ENCODE measurements around the gene ZBTB5. TPM values are rescaled to one million over a fixed set of nuclear protein-coding genes. Genes with fewer than 3 reads are reported as not detected.

ZBTB5 gene
- total and polyA plus RNA-seq, 4 donors = 16.2 to 20.8 (median 20.0) TPM

DNA sequence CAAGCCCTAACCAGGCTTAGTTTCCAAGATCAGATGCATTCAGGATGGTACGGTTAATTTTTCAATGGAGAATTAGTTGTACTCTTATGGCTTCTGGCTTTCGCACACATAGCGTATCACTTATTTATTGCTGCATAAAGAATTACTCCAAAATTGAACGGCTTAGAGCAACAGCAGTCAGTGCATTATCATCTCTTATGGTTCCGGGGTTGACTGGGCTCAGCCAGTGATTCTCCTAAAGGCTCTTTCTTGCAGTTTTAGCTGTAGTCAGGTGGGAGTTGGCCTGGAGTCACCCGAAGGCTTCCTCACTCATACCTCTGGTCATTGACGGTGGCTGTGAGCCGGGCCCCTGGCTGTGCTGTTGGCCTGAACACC is 43.3 kb downstream of the ZBTB5 start:
- no peaks in the 10 kb centered on the region for H3K27me3 ChIP-seq (ENCODE audit: control insufficient read depth, insufficient read depth, low read length)
- 41% methylated on average over 6 of the region's 8 CpGs for WGBS (ENCODE audit: insufficient coverage)
- peak overlapping the region; percentile 90 for H3K4me3 ChIP-seq (ENCODE audit: low read depth, low read length)
- peaks cover 26% of the 10 kb centered on the region for H3K36me3 ChIP-seq (ENCODE audit: control insufficient read depth, insufficient read depth, low read length)
- H3K27ac ChIP-seq (ENCODE audit: low read depth, low read length) = peak overlapping the region; percentile 88
- H3K9me3 ChIP-seq (ENCODE audit: control insufficient read depth, insufficient read depth, low read length) = no peaks in the 10 kb centered on the region
- no peak for DNase-seq (ENCODE audit: low read depth in 4 of 6, low spot score in 6 of 6)
- peaks cover 32% of the 10 kb centered on the region for H3K4me1 ChIP-seq (ENCODE audit: control insufficient read depth, insufficient read depth, low read length)

DNA sequence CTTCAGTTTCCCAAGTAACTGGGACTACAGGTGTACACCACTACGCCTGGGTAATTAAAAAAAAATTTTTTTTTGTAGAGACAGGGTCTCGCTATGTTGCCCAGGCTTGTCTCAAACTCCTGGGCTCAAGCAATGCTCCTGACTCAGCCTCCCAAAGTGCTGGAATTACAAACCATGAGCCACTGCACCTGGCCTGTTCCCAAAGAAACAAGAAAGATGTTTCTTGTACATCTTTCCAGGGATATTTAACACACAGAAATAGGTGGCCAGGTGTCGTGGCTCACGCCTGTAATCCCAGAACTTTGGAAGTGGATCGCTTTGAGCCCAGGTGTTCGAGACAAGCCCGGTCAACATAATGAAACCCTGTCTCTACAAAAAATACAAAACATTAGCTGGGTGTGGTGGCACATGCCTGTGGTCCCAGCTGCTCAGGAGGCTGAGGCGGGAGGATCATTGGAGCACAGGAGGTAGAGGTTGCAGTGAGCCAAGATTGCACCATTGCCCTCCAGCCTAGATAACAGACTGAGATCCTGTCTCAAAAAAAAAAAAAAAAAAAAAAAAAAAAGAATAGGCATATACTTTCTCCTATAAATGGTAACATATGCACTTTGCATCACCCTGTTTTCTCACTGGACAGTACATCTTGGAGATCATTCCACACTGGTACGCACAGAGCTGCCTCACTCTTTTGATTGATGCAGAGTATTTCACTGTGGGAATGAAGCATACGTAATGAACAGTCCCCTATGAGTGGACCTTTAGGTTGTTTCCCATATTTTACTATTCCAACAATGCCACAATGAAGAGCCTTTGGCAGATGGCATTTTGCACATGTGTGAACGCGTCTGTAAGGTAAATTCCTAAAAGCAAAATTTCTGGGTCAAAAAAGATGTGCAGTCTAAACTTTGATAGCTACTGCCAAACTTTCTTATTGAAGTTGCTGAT is 44.7 kb downstream of the ZBTB5 start:
- Histone ChIP-seq H3K9me3 (ENCODE audit: control insufficient read depth, insufficient read depth, low read length) (no peaks in the 10 kb centered on the region), H3K4me3 (ENCODE audit: low read depth, low read length) (no peak overlapping the region), H3K27ac (ENCODE audit: low read depth, low read length) (no peak overlapping the region), H3K27me3 (ENCODE audit: control insufficient read depth, insufficient read depth, low read length) (no peaks in the 10 kb centered on the region), H3K4me1 (ENCODE audit: control insufficient read depth, insufficient read depth, low read length) (peaks cover 32% of the 10 kb centered on the region), H3K36me3 (ENCODE audit: control insufficient read depth, insufficient read depth, low read length) (peaks cover 15% of the 10 kb centered on the region)
- no peak for DNase-seq (ENCODE audit: low read depth in 4 of 6, low spot score in 6 of 6)
- WGBS (ENCODE audit: insufficient coverage) = 78% methylated on average over 5 of the region's 12 CpGs

DNA sequence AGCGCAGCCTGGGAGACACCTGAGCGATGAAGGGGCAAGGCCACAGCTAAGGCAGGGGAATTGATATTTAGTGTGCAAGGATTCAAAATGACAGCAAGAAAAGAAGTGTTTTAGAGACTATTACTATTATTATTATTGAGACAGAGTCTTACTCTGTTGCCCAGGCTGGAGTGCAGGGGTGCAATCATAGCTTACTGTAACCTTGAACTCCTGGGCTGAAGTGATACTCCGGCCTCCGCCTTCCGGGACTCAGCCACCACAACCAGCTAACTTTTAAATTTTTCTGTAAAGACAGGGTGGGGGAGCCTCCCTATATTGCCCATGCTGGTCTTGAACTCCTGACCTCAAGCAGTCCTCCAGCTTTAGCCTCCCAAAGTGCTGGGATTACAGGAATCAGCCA is 46.0 kb downstream of the ZBTB5 start:
- no peaks in the 10 kb centered on the region for H3K27me3 ChIP-seq (ENCODE audit: control insufficient read depth, insufficient read depth, low read length)
- no peak overlapping the region for H3K4me3 ChIP-seq (ENCODE audit: low read depth, low read length)
- peaks cover 26% of the 10 kb centered on the region for H3K4me1 ChIP-seq (ENCODE audit: control insufficient read depth, insufficient read depth, low read length)
- H3K36me3 ChIP-seq (ENCODE audit: control insufficient read depth, insufficient read depth, low read length) = peaks cover 1% of the 10 kb centered on the region
- no peak overlapping the region for H3K27ac ChIP-seq (ENCODE audit: low read depth, low read length)
- DNase-seq (ENCODE audit: low read depth in 4 of 6, low spot score in 6 of 6) = no peak
- H3K9me3 ChIP-seq (ENCODE audit: control insufficient read depth, insufficient read depth, low read length) = no peaks in the 10 kb centered on the region
- WGBS (ENCODE audit: insufficient coverage) = 100% methylated on average over 2 of the region's 5 CpGs

DNA sequence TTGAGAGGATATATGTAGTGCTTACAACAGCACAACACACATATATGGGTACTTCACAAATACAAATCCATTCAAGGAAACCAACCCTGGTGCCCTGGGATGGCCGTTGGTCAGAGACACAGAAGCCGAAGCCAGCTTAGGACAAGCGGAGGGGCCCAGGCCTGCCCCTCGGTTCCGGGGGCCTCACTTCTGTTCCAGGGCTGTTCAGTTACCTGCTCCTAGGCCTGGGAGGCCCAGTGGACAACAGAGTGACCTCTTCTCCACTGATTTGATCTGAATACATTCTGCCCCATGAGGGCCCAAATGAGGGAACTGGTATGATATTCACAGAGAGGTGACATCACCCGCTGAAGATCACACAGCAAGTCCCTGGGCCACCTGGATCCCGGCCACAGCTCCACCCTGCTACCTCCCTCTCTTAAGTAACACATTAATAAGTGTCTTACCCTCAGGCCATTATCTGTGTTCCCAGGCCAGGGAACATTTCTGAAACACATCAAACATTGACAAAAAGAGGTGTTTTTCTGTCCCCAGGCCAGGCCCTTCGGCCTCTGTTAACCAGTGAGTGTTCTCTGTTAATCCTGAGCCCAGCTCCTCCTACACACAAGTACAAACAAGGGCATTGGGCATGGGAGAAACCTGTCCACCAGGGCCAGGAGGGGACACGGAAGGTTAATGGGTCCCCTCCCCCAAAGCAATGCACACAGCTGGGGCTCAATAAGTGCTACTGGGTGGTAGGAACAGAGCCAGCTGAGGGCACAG is 47.2 kb downstream of the ZBTB5 start:
- peaks cover 16% of the 10 kb centered on the region for H3K4me1 ChIP-seq (ENCODE audit: control insufficient read depth, insufficient read depth, low read length)
- H3K4me3 ChIP-seq (ENCODE audit: low read depth, low read length) = no peak overlapping the region
- H3K9me3 ChIP-seq (ENCODE audit: control insufficient read depth, insufficient read depth, low read length) = no peaks in the 10 kb centered on the region
- H3K27me3 ChIP-seq (ENCODE audit: control insufficient read depth, insufficient read depth, low read length) = no peaks in the 10 kb centered on the region
- 93% methylated on average over 8 of the region's 9 CpGs for WGBS (ENCODE audit: insufficient coverage)
- no peaks in the 10 kb centered on the region for H3K36me3 ChIP-seq (ENCODE audit: control insufficient read depth, insufficient read depth, low read length)
- DNase-seq (ENCODE audit: low read depth in 4 of 6, low spot score in 6 of 6) = no peak
- no peak overlapping the region for H3K27ac ChIP-seq (ENCODE audit: low read depth, low read length)

DNA sequence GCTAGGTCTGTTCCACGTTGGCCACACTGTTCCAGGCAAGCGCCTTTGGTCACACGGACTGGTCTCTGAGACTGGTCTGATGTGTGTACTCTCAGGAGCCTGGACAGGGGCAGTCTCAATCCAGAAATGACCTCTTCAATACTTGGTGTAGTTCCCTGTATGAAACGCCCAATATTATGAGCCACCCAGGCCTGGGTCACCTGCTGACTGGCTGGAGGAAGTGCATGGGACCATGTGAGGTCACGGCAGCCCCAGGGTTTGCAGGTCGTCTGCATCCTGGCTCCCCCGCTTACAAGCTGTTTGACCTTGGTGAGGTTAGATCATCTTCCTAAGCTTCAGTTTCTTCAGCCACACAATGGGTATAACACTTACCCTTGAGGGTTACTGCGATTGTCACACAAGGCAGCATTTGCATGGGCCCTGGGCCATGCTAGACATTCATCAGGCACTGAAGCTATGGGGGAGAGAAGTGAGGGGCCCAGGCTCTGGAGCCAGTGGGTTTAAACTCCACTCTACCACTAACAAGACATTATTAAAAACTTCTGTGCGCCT is 47.9 kb downstream of the ZBTB5 start:
- DNase-seq (ENCODE audit: low read depth in 4 of 6, low spot score in 6 of 6) = no peak
- H3K27ac ChIP-seq (ENCODE audit: low read depth, low read length) = no peak overlapping the region
- 95% methylated on average over 6 of the region's 9 CpGs for WGBS (ENCODE audit: insufficient coverage)
- H3K9me3 ChIP-seq (ENCODE audit: control insufficient read depth, insufficient read depth, low read length) = no peaks in the 10 kb centered on the region
- no peak overlapping the region for H3K4me3 ChIP-seq (ENCODE audit: low read depth, low read length)
- H3K36me3 ChIP-seq (ENCODE audit: control insufficient read depth, insufficient read depth, low read length) = no peaks in the 10 kb centered on the region
- peaks cover 18% of the 10 kb centered on the region for H3K4me1 ChIP-seq (ENCODE audit: control insufficient read depth, insufficient read depth, low read length)
- H3K27me3 ChIP-seq (ENCODE audit: control insufficient read depth, insufficient read depth, low read length) = no peaks in the 10 kb centered on the region

DNA sequence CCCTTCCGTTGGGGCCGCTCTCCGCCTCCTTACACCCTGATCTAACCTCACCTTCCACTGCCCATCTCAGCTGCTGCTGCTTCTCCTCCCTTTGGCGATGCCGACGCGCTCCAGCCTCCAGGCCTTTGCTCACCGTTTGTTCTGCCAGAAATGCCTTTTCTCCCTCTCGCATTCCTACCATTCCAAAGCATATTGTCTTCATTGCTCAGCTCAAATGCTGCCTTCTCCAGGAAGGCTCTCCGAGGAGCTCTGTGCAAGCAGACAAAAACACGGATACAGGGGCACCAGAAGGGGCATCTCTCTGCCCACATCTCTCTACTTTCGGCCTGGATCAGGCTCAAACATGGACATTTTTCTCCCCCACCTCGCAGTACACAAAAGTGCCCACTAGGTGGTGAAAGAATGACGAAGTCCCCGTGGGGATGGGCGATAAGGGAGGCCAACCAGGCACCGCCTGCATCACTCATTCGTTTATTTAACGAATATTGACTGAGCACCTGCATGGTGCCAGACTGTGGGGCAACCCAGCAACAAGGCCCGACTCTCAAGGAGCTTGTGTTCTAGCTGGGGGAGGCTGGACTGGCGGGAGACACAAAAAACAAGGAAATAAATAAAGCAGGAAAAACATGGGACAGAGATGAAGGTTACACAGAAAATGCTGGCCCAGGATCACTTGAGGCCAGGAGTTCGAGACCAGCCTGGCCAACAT is 50.1 kb downstream of the ZBTB5 start:
- H3K27me3 ChIP-seq (ENCODE audit: control insufficient read depth, insufficient read depth, low read length) = no peaks in the 10 kb centered on the region
- 27% methylated on average over 17 of the region's 22 CpGs for WGBS (ENCODE audit: insufficient coverage)
- no peaks in the 10 kb centered on the region for H3K9me3 ChIP-seq (ENCODE audit: control insufficient read depth, insufficient read depth, low read length)
- peaks cover 13% of the 10 kb centered on the region for H3K4me1 ChIP-seq (ENCODE audit: control insufficient read depth, insufficient read depth, low read length)
- H3K27ac ChIP-seq (ENCODE audit: low read depth, low read length) = peak overlapping the region; percentile 22
- DNase-seq (ENCODE audit: low read depth in 4 of 6, low spot score in 6 of 6) = peak; percentile 40 to 89 (median 58)
- no peaks in the 10 kb centered on the region for H3K36me3 ChIP-seq (ENCODE audit: control insufficient read depth, insufficient read depth, low read length)
- H3K4me3 ChIP-seq (ENCODE audit: low read depth, low read length) = no peak overlapping the region

DNA sequence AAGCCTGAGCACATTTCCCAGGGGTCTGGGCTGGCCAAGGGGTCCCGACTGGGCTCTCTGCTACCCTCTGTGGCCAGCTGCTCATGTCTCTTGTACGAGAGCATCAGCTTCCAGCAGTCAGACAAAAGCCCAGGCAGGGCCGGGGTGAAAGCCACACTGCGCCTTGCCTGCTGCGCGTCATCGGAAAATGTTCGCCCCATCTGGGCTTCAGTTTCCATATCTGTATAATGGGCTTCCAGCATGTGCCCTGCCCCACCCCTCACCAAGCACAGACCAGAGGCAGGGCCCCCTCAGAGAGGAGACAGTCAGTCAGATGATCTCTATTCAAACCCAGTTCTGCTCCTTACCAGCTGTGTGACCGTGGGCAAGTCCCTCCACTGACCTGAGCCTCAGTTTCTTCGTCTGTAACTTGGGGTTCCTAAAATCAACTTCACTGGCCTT is 50.7 kb downstream of the ZBTB5 start:
- H3K4me1 ChIP-seq (ENCODE audit: control insufficient read depth, insufficient read depth, low read length) = peaks cover 13% of the 10 kb centered on the region
- no peak overlapping the region for H3K27ac ChIP-seq (ENCODE audit: low read depth, low read length)
- H3K4me3 ChIP-seq (ENCODE audit: low read depth, low read length) = no peak overlapping the region
- H3K27me3 ChIP-seq (ENCODE audit: control insufficient read depth, insufficient read depth, low read length) = no peaks in the 10 kb centered on the region
- 82% methylated on average over 10 of the region's 10 CpGs for WGBS (ENCODE audit: insufficient coverage)
- no peaks in the 10 kb centered on the region for H3K9me3 ChIP-seq (ENCODE audit: control insufficient read depth, insufficient read depth, low read length)
- no peaks in the 10 kb centered on the region for H3K36me3 ChIP-seq (ENCODE audit: control insufficient read depth, insufficient read depth, low read length)
- DNase-seq (ENCODE audit: low read depth in 4 of 6, low spot score in 6 of 6) = no peak

DNA sequence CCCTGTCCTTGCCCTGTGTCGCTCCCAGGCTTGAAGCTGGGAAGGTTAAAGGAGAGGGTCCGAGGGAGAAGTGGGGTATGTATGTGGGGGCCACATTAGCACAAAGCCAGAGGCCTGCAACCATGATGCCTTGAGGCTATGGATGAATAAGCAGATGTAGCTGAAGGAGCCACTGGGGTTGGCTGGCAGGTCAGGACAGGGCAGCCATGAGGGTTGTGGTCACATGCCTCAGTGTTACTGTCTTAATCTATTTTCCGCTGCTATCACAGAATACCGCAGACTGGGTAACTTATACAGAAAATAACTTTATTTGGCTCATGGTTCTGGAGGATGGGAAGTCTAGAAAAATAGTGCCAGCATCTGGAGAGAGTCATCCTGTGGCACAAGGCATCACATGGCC is 51.9 kb downstream of the ZBTB5 start:
- H3K9me3 ChIP-seq (ENCODE audit: control insufficient read depth, insufficient read depth, low read length) = no peaks in the 10 kb centered on the region
- no peak for DNase-seq (ENCODE audit: low read depth in 4 of 6, low spot score in 6 of 6)
- no peak overlapping the region for H3K4me3 ChIP-seq (ENCODE audit: low read depth, low read length)
- H3K4me1 ChIP-seq (ENCODE audit: control insufficient read depth, insufficient read depth, low read length) = peaks cover 13% of the 10 kb centered on the region
- no peaks in the 10 kb centered on the region for H3K27me3 ChIP-seq (ENCODE audit: control insufficient read depth, insufficient read depth, low read length)
- no peak overlapping the region for H3K27ac ChIP-seq (ENCODE audit: low read depth, low read length)
- WGBS (ENCODE audit: insufficient coverage) = 96% methylated on average over 2 of the region's 4 CpGs
- H3K36me3 ChIP-seq (ENCODE audit: control insufficient read depth, insufficient read depth, low read length) = no peaks in the 10 kb centered on the region

DNA sequence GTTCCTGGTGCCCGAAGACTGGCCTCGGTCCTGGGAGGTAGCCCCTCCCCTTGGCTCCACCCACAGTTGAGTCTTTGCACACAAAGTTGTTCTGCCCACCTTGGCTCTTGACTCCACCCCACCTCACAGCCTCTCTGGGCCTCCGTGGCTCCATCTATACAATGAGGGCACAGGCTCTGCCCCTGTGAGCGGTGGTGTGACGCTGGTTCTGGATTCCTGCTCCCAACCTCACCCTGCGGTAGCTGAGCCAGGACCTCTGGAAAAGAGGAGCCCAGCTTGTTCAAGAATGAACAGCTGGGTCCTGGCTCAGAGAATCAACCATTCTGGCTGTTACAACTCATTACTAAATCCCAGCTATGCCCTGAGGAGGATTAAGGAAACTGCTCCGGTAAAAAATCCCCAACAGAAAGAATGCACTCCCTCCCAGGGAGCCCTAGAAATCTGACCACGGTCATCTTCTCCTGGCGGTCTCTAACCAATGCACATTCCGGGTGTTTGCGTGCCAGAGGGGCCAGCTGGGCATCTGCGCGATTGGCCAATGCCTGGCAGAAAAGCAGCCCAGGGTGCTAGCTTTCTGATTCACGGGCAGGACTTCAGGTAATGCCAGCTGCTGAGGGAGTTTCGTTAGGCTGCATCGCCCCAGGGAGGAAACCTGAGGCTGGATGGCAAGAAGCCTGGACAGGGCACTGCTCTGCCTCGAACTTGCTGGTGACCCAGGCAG is 52.7 kb downstream of the ZBTB5 start:
- 73% methylated on average over 16 of the region's 17 CpGs for WGBS (ENCODE audit: insufficient coverage)
- DNase-seq (ENCODE audit: low read depth in 4 of 6, low spot score in 6 of 6) = peak in 1 of 6 donors; percentile 20
- H3K4me3 ChIP-seq (ENCODE audit: low read depth, low read length) = no peak overlapping the region
- H3K27ac ChIP-seq (ENCODE audit: low read depth, low read length) = no peak overlapping the region
- H3K27me3 ChIP-seq (ENCODE audit: control insufficient read depth, insufficient read depth, low read length) = no peaks in the 10 kb centered on the region
- H3K4me1 ChIP-seq (ENCODE audit: control insufficient read depth, insufficient read depth, low read length) = peaks cover 13% of the 10 kb centered on the region
- H3K36me3 ChIP-seq (ENCODE audit: control insufficient read depth, insufficient read depth, low read length) = no peaks in the 10 kb centered on the region
- no peaks in the 10 kb centered on the region for H3K9me3 ChIP-seq (ENCODE audit: control insufficient read depth, insufficient read depth, low read length)
